Coronary artery (tissue), 2 donors: ENCODE measurements around the gene YES1.
"Not testable (repeated sequence)": the region's sequence is repeated elsewhere in the genome, so short reads cannot be mapped to it uniquely, and the experiment has no call there.

ENCODE experiments used
- DNase-seq: peaks from one replicate; pipeline ENCODE4 v3.0.0-alpha.2; 2017; ENCODE audit warnings: low spot score
- H3K27ac ChIP-seq, 2 donors: fragments of 200-600 bp; sonication (generic); one replicate each; pipeline ENCODE4 v1.5.1; 2016 to 2019
- H3K4me3 ChIP-seq: fragments of 200-600 bp; sonication (generic); 2 replicates; pipeline ENCODE4 v1.5.1; 2016; ENCODE audit warnings: mild to moderate bottlenecking, moderate library complexity
- TF ChIP-seq, protein P1 (sequence below): fragments of 200-600 bp; sonication (generic); IDR thresholded peaks from one replicate; pipeline ENCODE4 v1.5.1; 2019; ENCODE audit warnings: antibody characterized with exemption

The YES1 gene

DNA sequence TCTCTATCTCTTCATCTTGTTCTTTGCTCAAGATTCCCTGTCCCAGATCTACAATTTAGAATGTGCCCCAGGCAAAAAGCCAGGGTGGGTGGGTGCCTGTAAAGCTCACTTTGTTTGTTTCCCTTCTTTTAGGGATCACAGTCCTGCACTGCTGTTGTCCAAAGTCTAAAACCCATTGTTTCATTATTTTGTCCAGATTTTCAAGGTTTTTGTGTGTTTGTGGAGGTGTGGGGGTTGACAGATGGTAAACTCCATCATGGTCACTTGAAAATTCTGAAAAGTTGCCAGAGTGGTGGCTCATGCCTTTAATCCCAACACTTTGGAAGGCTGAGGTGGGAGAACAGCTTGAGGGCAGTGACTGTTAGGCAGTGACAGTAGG is 41.5 kb downstream of the YES1 start:
- DNase-seq: no peak
- TF ChIP-seq, protein P1, sequence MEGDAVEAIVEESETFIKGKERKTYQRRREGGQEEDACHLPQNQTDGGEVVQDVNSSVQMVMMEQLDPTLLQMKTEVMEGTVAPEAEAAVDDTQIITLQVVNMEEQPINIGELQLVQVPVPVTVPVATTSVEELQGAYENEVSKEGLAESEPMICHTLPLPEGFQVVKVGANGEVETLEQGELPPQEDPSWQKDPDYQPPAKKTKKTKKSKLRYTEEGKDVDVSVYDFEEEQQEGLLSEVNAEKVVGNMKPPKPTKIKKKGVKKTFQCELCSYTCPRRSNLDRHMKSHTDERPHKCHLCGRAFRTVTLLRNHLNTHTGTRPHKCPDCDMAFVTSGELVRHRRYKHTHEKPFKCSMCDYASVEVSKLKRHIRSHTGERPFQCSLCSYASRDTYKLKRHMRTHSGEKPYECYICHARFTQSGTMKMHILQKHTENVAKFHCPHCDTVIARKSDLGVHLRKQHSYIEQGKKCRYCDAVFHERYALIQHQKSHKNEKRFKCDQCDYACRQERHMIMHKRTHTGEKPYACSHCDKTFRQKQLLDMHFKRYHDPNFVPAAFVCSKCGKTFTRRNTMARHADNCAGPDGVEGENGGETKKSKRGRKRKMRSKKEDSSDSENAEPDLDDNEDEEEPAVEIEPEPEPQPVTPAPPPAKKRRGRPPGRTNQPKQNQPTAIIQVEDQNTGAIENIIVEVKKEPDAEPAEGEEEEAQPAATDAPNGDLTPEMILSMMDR: no peak
- Histone ChIP-seq H3K27ac (no peak overlapping the region), H3K4me3 (no peak overlapping the region)

- Histone ChIP-seq H3K27ac (no peak overlapping the region), H3K4me3 (no peak overlapping the region)
- DNase-seq: no peak
- TF ChIP-seq, protein P1: no peak
These were observed 44.1 kb downstream of the YES1 start for GRCh38 chr18:767961-768360.

DNA sequence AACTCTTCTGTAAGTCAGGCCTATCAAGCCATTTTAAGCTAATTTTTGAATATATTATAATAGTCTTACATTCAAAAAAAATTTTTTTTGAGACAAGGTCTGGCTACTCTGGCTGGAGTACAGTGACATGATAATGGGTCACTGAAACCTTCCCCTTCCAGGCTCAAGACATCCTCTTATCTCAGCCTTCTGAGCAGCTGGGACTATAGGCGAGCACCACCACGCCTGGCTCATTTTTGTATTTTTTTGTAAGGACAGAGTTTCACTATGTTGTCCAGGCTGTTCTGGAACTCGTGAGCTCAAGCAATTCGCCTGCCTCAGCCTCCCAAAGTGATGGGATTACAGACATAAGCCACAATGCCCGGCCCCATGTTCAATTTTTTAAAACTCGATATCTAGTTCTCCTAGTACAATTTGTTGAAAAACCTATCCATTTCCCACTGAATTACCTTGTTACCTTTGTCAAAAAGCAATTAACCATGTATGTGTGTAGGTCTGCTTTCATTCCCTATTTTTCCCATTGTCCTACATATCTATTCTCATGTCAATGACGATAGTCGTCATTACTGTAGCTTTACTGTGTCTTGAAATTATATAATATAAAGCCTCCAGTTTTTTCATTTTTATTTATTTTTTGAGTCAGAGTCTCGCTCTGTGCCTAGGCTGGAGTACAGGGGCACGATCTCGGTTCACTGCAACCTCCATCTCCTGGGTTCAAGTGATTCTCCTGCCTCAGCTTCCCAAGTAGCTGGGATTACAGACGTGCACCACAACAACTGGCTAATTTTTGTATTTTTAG is 44.8 kb downstream of the YES1 start:
- TF ChIP-seq, protein P1: no peak
- H3K27ac ChIP-seq: no peak overlapping the region
- H3K4me3 ChIP-seq: no peak overlapping the region
- DNase-seq: no peak

- no peak for DNase-seq
- TF ChIP-seq, protein P1: no peak
- no peak overlapping the region for H3K27ac ChIP-seq
- no peak overlapping the region for H3K4me3 ChIP-seq
These were observed 45.5 kb downstream of the YES1 start for GRCh38 chr18:766550-766860.

DNA sequence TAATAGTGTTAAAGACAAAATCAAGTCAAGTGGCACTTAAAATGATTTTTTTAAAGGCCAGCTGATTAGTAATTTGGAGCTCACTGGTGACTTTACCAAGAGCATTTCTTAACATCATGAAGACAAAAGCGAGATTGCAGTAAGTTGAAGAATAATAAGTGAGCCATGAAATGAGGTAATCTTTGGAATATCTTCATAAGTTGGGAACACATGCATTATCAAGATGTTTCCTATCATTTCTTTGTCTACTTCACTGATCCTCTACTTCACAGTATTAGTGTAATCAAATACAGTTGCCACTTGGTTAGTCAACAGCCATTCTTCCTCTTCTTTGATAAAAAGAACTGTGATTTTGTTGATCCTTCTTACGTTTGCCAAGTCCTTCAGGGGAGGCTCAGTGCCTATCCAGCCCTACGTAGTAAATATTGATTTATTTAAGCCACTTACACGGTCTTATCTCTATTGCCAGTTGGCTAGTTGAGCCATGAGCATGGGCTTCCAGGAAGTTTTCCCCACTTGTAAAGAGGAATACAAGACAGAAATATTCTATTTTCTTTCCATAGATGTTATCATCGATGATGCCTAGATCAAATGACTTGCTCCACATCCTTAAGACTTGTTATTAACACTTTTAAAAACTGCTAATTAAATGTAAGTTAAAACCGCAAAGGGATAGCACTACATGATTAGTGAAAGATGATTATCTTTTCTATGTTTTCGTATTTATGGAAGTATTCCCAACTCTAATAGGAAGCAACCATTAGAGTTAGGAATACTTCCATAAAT is 46.1 kb downstream of the YES1 start:
- no peak overlapping the region for H3K27ac ChIP-seq
- DNase-seq: no peak
- no peak overlapping the region for H3K4me3 ChIP-seq
- TF ChIP-seq, protein P1: no peak

DNA sequence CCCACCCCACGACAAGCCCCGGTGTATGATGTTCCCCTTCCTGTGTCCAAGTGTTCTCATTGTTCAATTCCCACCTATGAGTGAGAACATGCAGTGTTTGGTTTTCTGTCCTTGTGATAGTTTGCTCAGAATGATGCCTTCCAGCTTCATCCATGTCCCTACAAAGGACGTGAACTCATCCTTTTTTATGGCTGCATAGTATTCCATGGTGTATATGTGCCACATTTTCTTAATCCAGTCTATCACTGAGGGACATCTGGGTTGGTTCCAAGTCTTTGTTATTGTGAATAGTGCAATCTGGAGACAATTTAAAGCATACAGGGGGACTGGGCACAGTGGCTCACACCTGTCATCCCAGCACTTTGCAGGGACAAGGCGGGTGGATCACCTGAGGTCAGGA is 52.2 kb downstream of the YES1 start:
- not testable (repeated sequence) for H3K4me3 ChIP-seq, H3K27ac ChIP-seq, DNase-seq

DNA sequence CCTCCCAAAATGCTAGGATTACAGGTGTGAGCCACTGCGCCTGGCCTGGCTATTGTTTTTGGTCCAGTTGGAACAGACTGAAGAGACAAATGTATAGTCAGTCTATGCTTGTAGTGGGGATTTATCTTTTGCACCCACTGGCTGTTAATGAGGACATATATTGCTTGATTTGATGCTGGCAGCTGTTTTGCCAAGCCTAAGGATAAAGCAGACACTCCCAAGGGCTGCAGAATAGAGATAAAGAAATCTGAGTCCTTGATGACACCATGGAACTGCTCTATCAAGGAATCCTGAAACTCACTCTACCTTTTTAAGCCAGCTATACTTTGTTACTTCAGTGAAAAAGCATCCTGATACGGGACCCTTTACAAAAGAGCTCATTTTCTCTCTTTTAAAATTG is 56.5 kb downstream of the YES1 start:
- no peak overlapping the region for H3K27ac ChIP-seq
- TF ChIP-seq, protein P1: no peak

More for the DNA sequence above, 56.5 kb downstream of the YES1 start:
- DNase-seq: no peak
- H3K4me3 ChIP-seq: no peak overlapping the region
